ENCODE measurements around the gene PSMG3.

- TF ChIP-seq ZNF768 (tag by site-specific recombination; IDR thresholded peaks at IDR 0.05) (no peak), CTCF (tag by site-specific recombination; IDR thresholded peaks at IDR 0.05) (no peak), GFI1B (tag by site-specific recombination; IDR thresholded peaks at IDR 0.05) (no peak), KLF10 (tag by site-specific recombination; IDR thresholded peaks at IDR 0.05) (no peak), ZNF514 (tag by site-specific recombination; IDR thresholded peaks at IDR 0.05) (no peak), ZBTB26 (tag by site-specific recombination; optimal IDR thresholded peaks at IDR 0.05) (no peak), ZNF600 (tag by site-specific recombination; IDR thresholded peaks at IDR 0.05) (no peak), ZNF23 (tag by site-specific recombination; IDR thresholded peaks at IDR 0.05; ENCODE audit: borderline replicate concordance) (no peak), ZNF239 (tag by site-specific recombination; IDR thresholded peaks at IDR 0.05) (no peak), ZNF324 (tag by site-specific recombination; IDR thresholded peaks at IDR 0.05) (no peak), ZFP3 (tag by site-specific recombination; IDR thresholded peaks at IDR 0.05; ENCODE audit: low read depth) (no peak)
These were observed 40.3 kb downstream of the PSMG3 start for GRCh38 chr7:1529383-1530116.

All from HEK293 (cell line).